ENCODE measurements around the gene SNX25.
A peak's percentile ranks its signal among the peaks of the same experiment; 100 is the strongest.

Gene SNX25

GRCh38 chr4:185346975-185347601 lies 137.7 kb downstream of the SNX25 start:
- no peak overlapping the region for H3K4me2 ChIP-seq
- peaks cover 12% of the 10 kb centered on the region for H3K4me1 ChIP-seq (ENCODE audit: low read depth, poor library complexity, severe bottlenecking)
- H3K36me3 ChIP-seq (ENCODE audit: insufficient read depth), result no peaks in the 10 kb centered on the region
- H3K27me3 ChIP-seq (ENCODE audit: insufficient read depth, low read depth), result no peaks in the 10 kb centered on the region
- no peak for TF ChIP-seq CTCF (conservative IDR thresholded peaks at IDR 0.05; ENCODE audit: low read depth, low read length)
- H3K79me2 ChIP-seq (ENCODE audit: insufficient read depth, low read depth), result no peaks in the 10 kb centered on the region
- no peak overlapping the region for H3K9ac ChIP-seq
- H2AFZ ChIP-seq (ENCODE audit: low read depth), result no peak overlapping the region
- no peak overlapping the region for H3K27ac ChIP-seq
- H4K20me1 ChIP-seq (ENCODE audit: insufficient read depth), result no peaks in the 10 kb centered on the region
- no peak overlapping the region for H3K4me3 ChIP-seq (IDR thresholded peaks at IDR 0.05; ENCODE audit: insufficient read depth, low read depth, low read length)

DNA sequence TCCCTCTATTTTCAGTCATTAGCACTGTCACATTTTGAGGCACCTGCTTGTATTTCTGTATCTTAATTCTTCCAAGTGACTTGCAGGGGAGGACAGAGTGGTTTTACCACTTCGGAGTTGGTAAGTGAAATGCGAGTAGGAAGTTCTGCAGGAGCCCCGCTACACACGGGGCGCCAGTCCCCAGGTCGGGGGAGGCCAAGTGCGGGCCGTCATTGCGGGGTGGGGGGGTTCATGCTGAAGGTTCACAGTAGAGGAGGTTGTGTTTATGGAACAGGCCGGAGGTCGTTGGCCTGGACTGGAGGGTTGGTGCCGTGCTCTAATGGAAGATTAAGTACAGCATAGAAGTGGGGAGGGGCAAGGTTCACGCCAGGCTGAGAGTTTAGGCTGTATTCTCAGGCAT lies 142.3 kb downstream of the SNX25 start:
- TF ChIP-seq CTCF (conservative IDR thresholded peaks at IDR 0.05; ENCODE audit: low read depth, low read length), result no peak
- H2AFZ ChIP-seq (ENCODE audit: low read depth), result no peak overlapping the region
- no peaks in the 10 kb centered on the region for H3K27me3 ChIP-seq (ENCODE audit: insufficient read depth, low read depth)
- no peaks in the 10 kb centered on the region for H4K20me1 ChIP-seq (ENCODE audit: insufficient read depth)
- H3K4me3 ChIP-seq (IDR thresholded peaks at IDR 0.05; ENCODE audit: insufficient read depth, low read depth, low read length), result no peak overlapping the region
- H3K36me3 ChIP-seq (ENCODE audit: insufficient read depth), result no peaks in the 10 kb centered on the region
- H3K27ac ChIP-seq, result no peak overlapping the region
- H3K79me2 ChIP-seq (ENCODE audit: insufficient read depth, low read depth), result no peaks in the 10 kb centered on the region
- H3K4me1 ChIP-seq (ENCODE audit: low read depth, poor library complexity, severe bottlenecking), result peaks cover 48% of the 10 kb centered on the region
- H3K9ac ChIP-seq, result no peak overlapping the region
- no peak overlapping the region for H3K4me2 ChIP-seq

- Histone ChIP-seq H3K27me3 (ENCODE audit: insufficient read depth, low read depth) (no peaks in the 10 kb centered on the region), H4K20me1 (ENCODE audit: insufficient read depth) (no peaks in the 10 kb centered on the region), H2AFZ (ENCODE audit: low read depth) (no peak overlapping the region), H3K36me3 (ENCODE audit: insufficient read depth) (no peaks in the 10 kb centered on the region), H3K79me2 (ENCODE audit: insufficient read depth, low read depth) (no peaks in the 10 kb centered on the region), H3K4me1 (ENCODE audit: low read depth, poor library complexity, severe bottlenecking) (peaks cover 53% of the 10 kb centered on the region), H3K4me2 (peak overlapping the region; percentile 37; the same call in 1 of the 2 replicates), H3K9ac (no peak overlapping the region), H3K27ac (peak overlapping the region; percentile 41), H3K4me3 (IDR thresholded peaks at IDR 0.05; ENCODE audit: insufficient read depth, low read depth, low read length) (no peak overlapping the region)
- TF ChIP-seq CTCF (conservative IDR thresholded peaks at IDR 0.05; ENCODE audit: low read depth, low read length), result no peak
These were observed 142.8 kb downstream of the SNX25 start for GRCh38 chr4:185352202-185352601.

GRCh38 chr4:185352741-185353140 lies 143.3 kb downstream of the SNX25 start:
- no peaks in the 10 kb centered on the region for H3K27me3 ChIP-seq (ENCODE audit: insufficient read depth, low read depth)

More at GRCh38 chr4:185352741-185353140, 143.3 kb downstream of the SNX25 start:
- H3K4me1 ChIP-seq (ENCODE audit: low read depth, poor library complexity, severe bottlenecking), result peaks cover 58% of the 10 kb centered on the region
- peak overlapping the region; percentile 37 for H3K4me2 ChIP-seq
- TF ChIP-seq CTCF (conservative IDR thresholded peaks at IDR 0.05; ENCODE audit: low read depth, low read length), result no peak
- H3K36me3 ChIP-seq (ENCODE audit: insufficient read depth), result no peaks in the 10 kb centered on the region
- H3K4me3 ChIP-seq (IDR thresholded peaks at IDR 0.05; ENCODE audit: insufficient read depth, low read depth, low read length), result no peak overlapping the region
- H3K9ac ChIP-seq, result no peak overlapping the region
- peak overlapping the region; percentile 41 for H3K27ac ChIP-seq
- no peaks in the 10 kb centered on the region for H3K79me2 ChIP-seq (ENCODE audit: insufficient read depth, low read depth)
- no peaks in the 10 kb centered on the region for H4K20me1 ChIP-seq (ENCODE audit: insufficient read depth)
- no peak overlapping the region for H2AFZ ChIP-seq (ENCODE audit: low read depth)

All from KMS-11 (cell line).